Bronchial epithelial cell (primary cell): Measurements from ENCODE around the gene VAT1. TPM values are rescaled to one million over a fixed set of nuclear protein-coding genes. Genes with fewer than 3 reads are reported as not detected.

Source experiments
- DNase-seq: peaks from one replicate; pipeline ENCODE4 v3.0.0-alpha.2; 2010; ENCODE audit warnings: low read depth
- FAIRE-seq: peaks from 2 replicates; lab custom pipeline; 2011; peaks lifted over from hg19 to GRCh38; lab: Jason Lieb, UNC
- H3K27me3 ChIP-seq: 2 replicates; pipeline ENCODE4 v1.5.1; 2011; ENCODE audit warnings: low read length; ENCODE audit not compliant: control insufficient read depth, insufficient read depth
- H3K36me3 ChIP-seq: 2 replicates; pipeline ENCODE4 v1.5.1; 2011; ENCODE audit warnings: low read length; ENCODE audit not compliant: control insufficient read depth, insufficient read depth
- H3K4me3 ChIP-seq: 2 replicates; pipeline ENCODE4 v1.5.1; 2011; ENCODE audit warnings: mild to moderate bottlenecking, low read depth, low read length, control low read depth
- total RNA-seq: library from RNA; depleted of rRNA; stranded (reverse); fragments of >200 nt; gene quantifications from 2 replicates; pipeline ENCODE4 v1.2.1, GENCODE V29; 2014
- TF ChIP-seq, protein P1 (sequence below): IDR thresholded peaks from 2 replicates; pipeline ENCODE4 v1.5.1; 2011; ENCODE audit warnings: mild to moderate bottlenecking, moderate library complexity, low read length, control low read depth, inconsistent platforms; ENCODE audit not compliant: insufficient read depth, severe bottlenecking

VAT1 gene
- 88.7 and 101 TPM in 2 replicates for total RNA-seq

DNA sequence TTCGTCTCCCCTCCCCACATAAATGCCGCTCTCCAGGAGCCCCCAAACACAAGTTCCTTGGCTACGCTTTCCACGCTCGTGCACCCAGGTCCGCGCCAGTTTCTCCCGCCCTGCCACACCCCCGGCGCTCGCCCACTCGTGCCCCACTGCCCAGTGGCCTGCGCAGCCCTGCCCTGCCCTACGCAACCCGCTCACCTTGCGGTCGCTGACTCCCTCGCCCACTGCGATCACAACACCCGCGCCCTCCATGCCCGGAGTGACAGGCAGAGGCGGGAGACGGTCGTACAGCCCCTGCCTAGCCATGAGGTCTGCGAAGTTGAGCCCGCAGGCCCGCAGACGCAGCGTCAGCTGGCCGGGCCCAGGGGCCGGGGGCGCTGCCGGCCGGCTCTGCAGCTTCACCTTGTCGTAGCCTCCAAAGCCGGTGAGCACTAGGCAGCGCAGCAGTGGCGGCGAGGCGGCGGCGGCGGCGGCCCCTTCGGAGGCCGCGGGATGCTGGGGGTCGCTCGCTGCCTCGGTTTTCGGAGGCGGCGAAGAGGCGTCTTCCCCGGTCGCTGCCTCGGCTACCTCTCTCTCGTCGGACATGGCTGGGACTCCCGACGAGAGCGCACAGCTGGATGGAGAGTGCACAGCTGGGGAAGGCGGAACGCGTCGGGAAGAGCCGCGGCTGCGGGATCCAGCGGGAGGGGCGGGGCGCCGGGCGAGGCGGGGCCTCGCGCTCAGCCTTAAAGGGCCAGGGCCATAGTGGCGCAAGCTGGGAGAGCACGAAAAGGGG, at the start of gene VAT1:
VAT1 (minus strand) TSS at position 645 of the 772 bp plus-strand sequence; CDS start at position 582, 63 bp downstream.
- Histone ChIP-seq H3K27me3 (no peaks in the 10 kb centered on the region), H3K36me3 (peaks cover 7% of the 10 kb centered on the region), H3K4me3 (peak within 1 kb of the TSS; percentile 84)
- no peak for FAIRE-seq
- TF ChIP-seq, protein P1, sequence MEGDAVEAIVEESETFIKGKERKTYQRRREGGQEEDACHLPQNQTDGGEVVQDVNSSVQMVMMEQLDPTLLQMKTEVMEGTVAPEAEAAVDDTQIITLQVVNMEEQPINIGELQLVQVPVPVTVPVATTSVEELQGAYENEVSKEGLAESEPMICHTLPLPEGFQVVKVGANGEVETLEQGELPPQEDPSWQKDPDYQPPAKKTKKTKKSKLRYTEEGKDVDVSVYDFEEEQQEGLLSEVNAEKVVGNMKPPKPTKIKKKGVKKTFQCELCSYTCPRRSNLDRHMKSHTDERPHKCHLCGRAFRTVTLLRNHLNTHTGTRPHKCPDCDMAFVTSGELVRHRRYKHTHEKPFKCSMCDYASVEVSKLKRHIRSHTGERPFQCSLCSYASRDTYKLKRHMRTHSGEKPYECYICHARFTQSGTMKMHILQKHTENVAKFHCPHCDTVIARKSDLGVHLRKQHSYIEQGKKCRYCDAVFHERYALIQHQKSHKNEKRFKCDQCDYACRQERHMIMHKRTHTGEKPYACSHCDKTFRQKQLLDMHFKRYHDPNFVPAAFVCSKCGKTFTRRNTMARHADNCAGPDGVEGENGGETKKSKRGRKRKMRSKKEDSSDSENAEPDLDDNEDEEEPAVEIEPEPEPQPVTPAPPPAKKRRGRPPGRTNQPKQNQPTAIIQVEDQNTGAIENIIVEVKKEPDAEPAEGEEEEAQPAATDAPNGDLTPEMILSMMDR: no peak
- peak; percentile 60 for DNase-seq

DNA sequence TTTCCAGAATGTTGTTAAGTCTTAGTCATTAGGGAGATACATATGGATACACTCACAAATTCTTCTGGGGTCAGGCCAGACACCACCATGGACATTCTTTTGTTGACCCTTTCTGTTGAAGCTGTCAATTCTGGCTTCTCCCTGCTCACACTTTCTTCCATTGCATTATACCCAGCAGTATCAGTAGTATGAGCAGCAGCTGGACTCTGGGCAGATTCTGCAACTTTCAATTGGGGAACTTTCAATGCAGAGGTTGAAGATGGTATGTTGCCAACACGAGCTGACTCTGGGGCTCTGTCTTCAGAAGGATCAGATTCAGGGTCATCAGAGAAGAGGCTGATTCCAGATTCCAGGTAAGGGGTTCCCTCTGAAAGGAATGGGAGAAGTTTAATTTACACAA, 48.7 kb upstream of the VAT1 start:
- Histone ChIP-seq H3K27me3 (no peaks in the 10 kb centered on the region), H3K36me3 (no peaks in the 10 kb centered on the region), H3K4me3 (no peak overlapping the region)
- TF ChIP-seq, protein P1: no peak
- FAIRE-seq (no peak), DNase-seq (no peak)

DNA sequence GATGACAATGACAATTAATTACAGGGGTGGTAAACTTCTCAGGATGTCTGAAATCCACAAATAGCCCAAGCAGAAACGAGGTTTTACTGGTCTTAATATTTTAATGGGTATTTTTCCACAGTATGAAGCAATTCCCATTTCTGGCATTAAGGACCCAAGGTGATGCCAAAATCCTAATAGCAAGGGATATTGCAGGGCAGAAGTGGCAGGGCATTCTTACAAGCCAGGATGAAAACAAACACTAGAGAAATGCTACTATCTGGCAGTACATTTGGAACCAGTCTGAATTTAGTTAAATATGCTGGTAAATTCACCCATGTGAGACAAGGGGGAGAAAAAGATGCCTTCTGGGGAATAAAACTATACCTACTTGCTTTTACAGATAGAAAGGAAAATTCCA, 48.1 kb upstream of the VAT1 start:
- no peak for DNase-seq
- TF ChIP-seq, protein P1: no peak
- Histone ChIP-seq H3K36me3 (no peaks in the 10 kb centered on the region), H3K4me3 (no peak overlapping the region), H3K27me3 (no peaks in the 10 kb centered on the region)
- no peak for FAIRE-seq

DNA sequence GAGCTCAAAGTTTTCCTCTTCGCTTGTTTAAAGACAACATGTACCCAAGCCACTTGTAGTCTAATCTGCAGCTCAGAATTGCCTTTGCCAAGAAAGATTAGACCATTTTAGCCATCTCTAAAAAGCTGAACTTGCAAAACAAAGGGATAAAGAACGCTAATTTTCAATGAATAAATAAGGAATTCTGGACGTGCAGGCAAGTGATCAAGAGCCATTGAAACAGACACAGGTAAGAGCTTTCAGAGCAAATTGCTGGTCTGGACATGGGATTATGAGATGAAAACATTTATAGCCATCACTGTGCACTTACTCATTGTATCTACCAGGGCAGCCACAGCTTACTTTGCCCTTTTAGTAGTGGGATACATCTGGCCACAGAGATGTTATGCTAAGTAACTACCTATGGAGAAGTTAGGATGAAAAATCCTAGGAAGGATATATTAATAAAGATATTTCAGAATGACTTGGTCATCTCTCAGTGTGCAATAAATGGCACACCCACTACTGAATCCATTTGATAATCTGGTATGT, 47.2 kb upstream of the VAT1 start:
- Histone ChIP-seq H3K36me3 (no peaks in the 10 kb centered on the region), H3K27me3 (no peaks in the 10 kb centered on the region), H3K4me3 (no peak overlapping the region)
- TF ChIP-seq, protein P1: no peak
- DNase-seq: no peak
- no peak for FAIRE-seq

DNA sequence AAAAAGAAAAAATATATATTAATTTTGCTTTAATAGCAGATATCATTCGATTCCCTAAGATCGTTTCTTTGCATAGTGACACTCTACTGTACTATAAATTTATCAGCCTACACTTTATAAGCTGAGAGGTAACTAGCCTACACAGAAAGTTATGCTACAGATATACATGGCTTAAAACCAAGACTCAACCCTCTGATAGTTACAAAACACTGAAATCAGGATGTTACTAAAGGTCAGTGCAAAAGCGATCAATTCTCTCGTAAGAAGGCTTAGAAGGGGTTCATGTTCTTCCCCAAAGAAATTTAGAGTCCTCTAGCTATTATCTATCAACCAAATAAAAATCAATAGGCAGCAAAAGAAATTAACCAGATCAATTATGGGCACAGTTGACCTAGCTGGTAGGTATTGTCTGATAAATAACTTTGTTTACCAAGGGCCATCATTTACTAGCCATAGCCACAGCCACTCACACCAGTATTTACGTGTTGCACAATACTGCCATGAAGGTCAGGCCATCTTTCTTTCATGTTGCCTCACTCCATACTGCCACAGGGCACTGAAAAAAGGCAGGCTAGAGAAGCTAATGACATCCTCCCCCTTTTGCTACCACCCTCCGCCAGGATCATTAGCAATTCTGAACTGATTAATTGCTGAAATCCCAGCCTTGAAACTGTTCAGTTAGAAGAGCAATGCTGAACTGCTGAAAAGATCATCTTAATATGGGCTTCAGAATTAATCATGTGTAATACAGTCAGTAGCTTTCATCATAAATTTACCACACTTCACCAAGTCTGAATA, 46.6 kb upstream of the VAT1 start:
- TF ChIP-seq, protein P1: no peak
- H3K36me3 ChIP-seq: no peaks in the 10 kb centered on the region
- DNase-seq (no peak), FAIRE-seq (no peak)
- H3K4me3 ChIP-seq: no peak overlapping the region
- H3K27me3 ChIP-seq: no peaks in the 10 kb centered on the region
